Progenitor cell of endocrine pancreas (in vitro differentiated cells): ENCODE data around the gene PLXNB2. TPM values are rescaled to one million over a fixed set of nuclear protein-coding genes. Genes with fewer than 3 reads are reported as not detected.

Experiments used
- DNase-seq: peaks from one replicate; pipeline ENCODE4 v3.0.0; 2021; ENCODE audit warnings: low spot score; ENCODE audit not compliant: unreplicated experiment
- H3K27ac Mint-ChIP-seq: 2 replicates; pipeline ENCODE4 v1.8.0; 2021; ENCODE audit warnings: mild to moderate bottlenecking, moderate library complexity, mixed read lengths
- H3K27me3 Mint-ChIP-seq: 2 replicates; pipeline ENCODE4 v1.8.0; 2021; ENCODE audit warnings: mixed read lengths
- H3K36me3 Mint-ChIP-seq: 2 replicates; pipeline ENCODE4 v1.8.0; 2022; ENCODE audit warnings: mixed read lengths; ENCODE audit not compliant: insufficient read depth
- H3K4me1 Mint-ChIP-seq: 2 replicates; pipeline ENCODE4 v1.8.0; 2021; ENCODE audit warnings: low read depth, mixed read lengths
- H3K4me3 Mint-ChIP-seq: 2 replicates; pipeline ENCODE4 v1.8.0; 2021; ENCODE audit warnings: low read depth, mild to moderate bottlenecking, moderate library complexity, mixed read lengths
- H3K9me3 Mint-ChIP-seq: 2 replicates; pipeline ENCODE4 v1.8.0; 2021; ENCODE audit warnings: low read depth, mixed read lengths
- CTCF ChIP-seq: fragments of 200-600 bp; sonication (generic); IDR thresholded peaks from one replicate; pipeline ENCODE4 v1.5.0; 2021; ENCODE audit warnings: antibody characterized with exemption, mild to moderate bottlenecking; ENCODE audit not compliant: unreplicated experiment
- total RNA-seq: library from RNA; stranded (reverse); gene quantifications from 2 replicates; pipeline ENCODE4 v1.2.1, GENCODE V29; 2021

PLXNB2 gene
- total RNA-seq, 1 donor from 2014 or later = 182 TPM

GRCh38 chr22:50292643-50293440 lies 14.6 kb downstream of the PLXNB2 start:
- H3K27ac Mint-ChIP-seq = peak overlapping the region; percentile 93
- TF ChIP-seq CTCF = no peak
- no peak for DNase-seq
- no peaks in the 10 kb centered on the region for H3K27me3 Mint-ChIP-seq
- H3K4me1 Mint-ChIP-seq = peaks cover 17% of the 10 kb centered on the region
- no peak overlapping the region for H3K4me3 Mint-ChIP-seq
- no peaks in the 10 kb centered on the region for H3K9me3 Mint-ChIP-seq
- peaks cover 1% of the 10 kb centered on the region for H3K36me3 Mint-ChIP-seq

GRCh38 chr22:50289942-50290630 lies 17.4 kb downstream of the PLXNB2 start:
- Mint-ChIP-seq H3K4me3 (no peak overlapping the region), H3K27me3 (no peaks in the 10 kb centered on the region), H3K27ac (no peak overlapping the region), H3K9me3 (no peaks in the 10 kb centered on the region), H3K4me1 (peaks cover 11% of the 10 kb centered on the region), H3K36me3 (peaks cover 1% of the 10 kb centered on the region)
- no peak for TF ChIP-seq CTCF
- DNase-seq = no peak

- DNase-seq = no peak
- Mint-ChIP-seq H3K27ac (no peak overlapping the region), H3K9me3 (no peaks in the 10 kb centered on the region), H3K4me3 (no peak overlapping the region), H3K36me3 (peaks cover 4% of the 10 kb centered on the region), H3K27me3 (no peaks in the 10 kb centered on the region), H3K4me1 (peaks cover 8% of the 10 kb centered on the region)
- TF ChIP-seq CTCF = no peak
These were observed 18.1 kb downstream of the PLXNB2 start for GRCh38 chr22:50289151-50289941.

GRCh38 chr22:50287731-50288130 lies 19.7 kb downstream of the PLXNB2 start:
- H3K36me3 Mint-ChIP-seq = peaks cover 6% of the 10 kb centered on the region
- H3K4me1 Mint-ChIP-seq = peaks cover 3% of the 10 kb centered on the region
- no peaks in the 10 kb centered on the region for H3K9me3 Mint-ChIP-seq
- no peak for TF ChIP-seq CTCF
- H3K27me3 Mint-ChIP-seq = no peaks in the 10 kb centered on the region
- no peak overlapping the region for H3K27ac Mint-ChIP-seq
- no peak for DNase-seq
- H3K4me3 Mint-ChIP-seq = no peak overlapping the region

- Mint-ChIP-seq H3K4me3 (no peak overlapping the region), H3K4me1 (no peaks in the 10 kb centered on the region), H3K9me3 (no peaks in the 10 kb centered on the region), H3K27ac (no peak overlapping the region), H3K36me3 (peaks cover 4% of the 10 kb centered on the region), H3K27me3 (no peaks in the 10 kb centered on the region)
- no peak for DNase-seq
- TF ChIP-seq CTCF = no peak
These were observed 20.6 kb downstream of the PLXNB2 start for GRCh38 chr22:50286701-50287318.
